Measurements from ENCODE around the gene SPINK1. TPM values are rescaled to one million over a fixed set of nuclear protein-coding genes. Genes with fewer than 3 reads are reported as not detected.

SPINK1 gene
- 100 to 1,000 TPM in 1 of 4 donors, 10 to 100 TPM in 2, not detected in 1; 22.5 to 317 (median 54.1) TPM for total RNA-seq

GRCh38 chr5:147831465-147831864 lies at the start of gene SPINK1:
Gene SPINK1, minus strand, starts transcription at chr5:147831671. Its CDS starts 94 bp downstream, at chr5:147831577.
- Histone ChIP-seq H3K9me3 (no peaks in the 10 kb centered on the region), H3K27ac (peak within 1 kb of the TSS; percentile 31 to 67 (median 60)), H3K36me3 (no peaks in the 10 kb centered on the region), H3K4me3 (peak within 1 kb of the TSS in 3 of 4 donors; percentile 9 to 31 (median 13)), H3K27me3 (no peaks in the 10 kb centered on the region), H3K4me1 (peaks cover 0 to 35% (median 13%) of the 10 kb centered on the region in 4 donors)
- intact Hi-C loops (cut with DNase I; ENCODE audit: low total_unique reads): no loop called here
- 61% methylated on average over 3 of the region's 3 CpGs; no CpG with 5 or more reads in 1 of the 2 donors for WGBS, 2 donors (ENCODE audit: low coverage in 1 of 2)
- in situ Hi-C loops (cut with MboI; ENCODE audit: low pct_ligation_motif_present in 1 of 4, low pct_unique_long_range_greater_than_20kb in 1 of 4, low sequenced_read_pairs in 3 of 4): no loop called here
- peak; percentile 63 for DNase-seq
- TF ChIP-seq POLR2A (IDR thresholded peaks at IDR 0.05) (peak; percentile 31), EP300 (IDR thresholded peaks at IDR 0.05; ENCODE audit: low read depth) (no peak), CTCF (IDR thresholded peaks at IDR 0.05) (no peak), POLR2AphosphoS5 (IDR thresholded peaks at IDR 0.05) (peak in 2 of 3 donors; percentile 51 to 62)

- Histone ChIP-seq H3K27ac (no peak overlapping the region), H3K27me3 (no peaks in the 10 kb centered on the region), H3K4me3 (no peak overlapping the region), H3K9me3 (no peaks in the 10 kb centered on the region), H3K36me3 (no peaks in the 10 kb centered on the region), H3K4me1 (no peaks in the 10 kb centered on the region)
- in situ Hi-C loops (cut with MboI; ENCODE audit: low pct_ligation_motif_present in 1 of 4, low pct_unique_long_range_greater_than_20kb in 1 of 4, low sequenced_read_pairs in 3 of 4) (loop anchor here in 1 of 4 donors (10.0 kb wide), 1 partner anchor 54 kb away; no protein-coding TSS in a partner anchor), intact Hi-C loops (cut with DNase I; ENCODE audit: low total_unique reads) (no loop called here)
- TF ChIP-seq POLR2AphosphoS5 (IDR thresholded peaks at IDR 0.05) (no peak), EP300 (IDR thresholded peaks at IDR 0.05; ENCODE audit: low read depth) (no peak), POLR2A (IDR thresholded peaks at IDR 0.05) (no peak), CTCF (IDR thresholded peaks at IDR 0.05) (no peak)
- WGBS, 2 donors (ENCODE audit: low coverage in 1 of 2): 85 to 87% methylated on average over 2 of the region's 2 CpGs
- DNase-seq: no peak
Observed at GRCh38 chr5:147880487-147880886, 49.0 kb upstream of the SPINK1 start.

GRCh38 chr5:147879784-147880183 lies 48.3 kb upstream of the SPINK1 start:
- Histone ChIP-seq H3K27me3 (no peaks in the 10 kb centered on the region), H3K27ac (no peak overlapping the region), H3K4me3 (no peak overlapping the region), H3K36me3 (no peaks in the 10 kb centered on the region), H3K4me1 (no peaks in the 10 kb centered on the region), H3K9me3 (no peaks in the 10 kb centered on the region)
- in situ Hi-C loops (cut with MboI; ENCODE audit: low pct_ligation_motif_present in 1 of 4, low pct_unique_long_range_greater_than_20kb in 1 of 4, low sequenced_read_pairs in 3 of 4): loop anchor here in 1 of 4 donors (10.0 kb wide), 1 partner anchor 55 kb away; no protein-coding TSS in a partner anchor
- no peak for DNase-seq
- TF ChIP-seq EP300 (IDR thresholded peaks at IDR 0.05; ENCODE audit: low read depth) (no peak), CTCF (IDR thresholded peaks at IDR 0.05) (no peak), POLR2AphosphoS5 (IDR thresholded peaks at IDR 0.05) (no peak), POLR2A (IDR thresholded peaks at IDR 0.05) (no peak)
- intact Hi-C loops (cut with DNase I; ENCODE audit: low total_unique reads): no loop called here
- 88 to 94% methylated on average over 3 of the region's 3 CpGs for WGBS, 2 donors (ENCODE audit: low coverage in 1 of 2)

- TF ChIP-seq POLR2A (IDR thresholded peaks at IDR 0.05): no peak
- TF ChIP-seq EP300 (IDR thresholded peaks at IDR 0.05; ENCODE audit: low read depth): no peak
- TF ChIP-seq CTCF (IDR thresholded peaks at IDR 0.05): no peak
- TF ChIP-seq POLR2AphosphoS5 (IDR thresholded peaks at IDR 0.05): no peak
- in situ Hi-C loops (cut with MboI; ENCODE audit: low pct_ligation_motif_present in 1 of 4, low pct_unique_long_range_greater_than_20kb in 1 of 4, low sequenced_read_pairs in 3 of 4): no loop called here
Observed at GRCh38 chr5:147878066-147878759, 46.7 kb upstream of the SPINK1 start, which contains the start of gene SCGB3A2. Gene SCGB3A2, plus strand, starts transcription at chr5:147878711. Its CDS starts 93 bp downstream, at chr5:147878804.

More at GRCh38 chr5:147878066-147878759, 46.7 kb upstream of the SPINK1 start, which contains the start of gene SCGB3A2:
- Histone ChIP-seq H3K27ac (no peak within 1 kb of the TSS), H3K9me3 (no peaks in the 10 kb centered on the region), H3K27me3 (no peaks in the 10 kb centered on the region), H3K36me3 (no peaks in the 10 kb centered on the region), H3K4me3 (no peak within 1 kb of the TSS), H3K4me1 (no peaks in the 10 kb centered on the region)
- intact Hi-C loops (cut with DNase I; ENCODE audit: low total_unique reads): no loop called here
- WGBS, 2 donors (ENCODE audit: low coverage in 1 of 2): 50 to 65% methylated on average over 2 of the region's 2 CpGs
- no peak for DNase-seq
